SH-SY5Y (cell line): ENCODE measurements around the gene MRPS22.

Experiments
- GATA2 ChIP-seq: IDR thresholded peaks from 2 replicates; pipeline ENCODE4 v1.6.1; 2011; ENCODE audit warnings: mild to moderate bottlenecking, low read depth, low read length
- GATA3 ChIP-seq: IDR thresholded peaks from 2 replicates; pipeline ENCODE4 v1.6.1; 2011; ENCODE audit warnings: low read depth, mild to moderate bottlenecking, low read length, moderate library complexity

DNA sequence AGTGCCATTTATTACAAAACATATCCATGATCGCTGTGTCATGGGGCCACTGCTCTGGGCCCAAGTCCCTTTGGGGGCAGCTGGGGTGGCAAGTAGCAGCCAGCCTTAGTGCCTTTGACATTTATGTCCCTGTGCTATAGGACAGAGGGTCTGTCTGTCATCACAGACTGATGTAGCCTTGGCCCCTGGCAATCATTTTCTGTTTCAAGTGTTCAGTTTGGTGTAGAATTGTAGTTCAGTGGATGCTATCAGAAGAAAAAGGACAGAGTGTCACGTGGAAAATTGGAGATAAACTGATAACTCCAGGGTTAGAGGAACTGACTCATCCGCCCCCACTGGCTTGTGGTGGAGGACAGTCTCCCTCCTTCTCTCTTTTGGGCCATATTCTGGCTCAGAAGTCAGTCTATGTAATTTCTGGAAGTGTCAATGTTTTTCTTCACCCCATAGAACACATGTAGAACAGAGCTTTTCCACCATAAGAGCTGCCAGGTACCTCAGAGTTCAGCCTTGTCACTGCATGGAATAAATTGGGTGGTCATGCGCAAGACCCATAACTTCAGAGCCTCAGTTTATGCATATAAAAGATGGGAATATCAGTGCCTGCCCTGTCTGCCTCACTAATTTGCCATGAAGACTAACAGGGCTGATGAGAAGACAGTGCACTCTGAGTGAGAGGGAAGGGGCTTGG lies 4.5 kb upstream of the MRPS22 start:
- no peak for TF ChIP-seq GATA3
- TF ChIP-seq GATA2: 0 out of 2 replicates have a peak, but pooled peaks have one; percentile 9
